Thoracic aorta endothelial cell (primary cell): ENCODE data around the gene ZFYVE28. TPM values are rescaled to one million over a fixed set of nuclear protein-coding genes. Genes with fewer than 3 reads are reported as not detected.

Experiments
- small RNA-seq: library from RNA; depleted of rRNA; stranded (forward); fragments of <200 nt; gene quantifications from one replicate; pipeline ENCODE3, GENCODE V24; 2012
- total RNA-seq: library from RNA; depleted of rRNA; stranded (reverse); fragments of >200 nt; gene quantifications from 2 replicates; pipeline ENCODE4 v1.2.3, GENCODE V29; 2012

The ZFYVE28 gene
- total RNA-seq = 7.2 and 11.5 TPM in 2 replicates

GRCh38 chr4:2417765-2418649 lies at the start of gene ZFYVE28:
TSS of gene ZFYVE28 (minus strand) at chr4:2418645. CDS start at chr4:2418323, 322 bp downstream.

GRCh38 chr4:2418650-2419571 lies 466 bp upstream of the ZFYVE28 start, which contains the start of gene CFAP99:
TSS of gene CFAP99 (plus strand) at chr4:2418955.

GRCh38 chr4:2261853-2262144 lies 156.6 kb downstream of the ZFYVE28 start, which contains the start of gene MXD4:
TSS of gene MXD4 (minus strand) at chr4:2262109. CDS start at chr4:2261980, 129 bp downstream.

GRCh38 chr4:2241410-2242353 lies 176.8 kb downstream of the ZFYVE28 start, which contains the start of the genes HAUS3 and POLN:
TSS of gene HAUS3 (minus strand) at chr4:2242121. CDS start at chr4:2240946, 1,175 bp downstream.
TSS of gene POLN (minus strand) at chr4:2242121. CDS start at chr4:2229231, 12,890 bp downstream.

Small RNAs within 50 kb of the gene (small RNA-seq; reads per million reads assigned to genes)
- not detected for gene COX6B1P5

Other genes starting within 250 kb of the ZFYVE28 start
- gene HAUS3, start 176.5 kb downstream of the ZFYVE28 start, total RNA-seq = 21.5 TPM in 2 replicates
- gene POLN, start 176.5 kb downstream of the ZFYVE28 start, total RNA-seq = 3.2 and 5.6 TPM in 2 replicates
- gene MXD4, start 156.5 kb downstream of the ZFYVE28 start, total RNA-seq = 52.3 and 53.9 TPM in 2 replicates
- gene CFAP99, start 310 bp upstream of the ZFYVE28 start, total RNA-seq = not detected in 2 replicates
- gene RNF4, start 50.5 kb upstream of the ZFYVE28 start, total RNA-seq = 103 and 122 TPM in 2 replicates
- 24.7 and 26.6 TPM in 2 replicates for gene FAM193A, start 118.0 kb upstream of the ZFYVE28 start, total RNA-seq